GM21717 (cell line): ENCODE results near the gene NCKAP1.
A peak's percentile ranks its signal among the peaks of the same experiment; 100 is the strongest.

Experiments
- ATAC-seq: cut with Tn5 transposase; IDR thresholded peaks from one replicate; pipeline ENCODE4 v1.9.1; 2021; ENCODE audit warnings: mild to moderate bottlenecking, moderate library complexity; ENCODE audit not compliant: unreplicated experiment

NCKAP1 gene

DNA sequence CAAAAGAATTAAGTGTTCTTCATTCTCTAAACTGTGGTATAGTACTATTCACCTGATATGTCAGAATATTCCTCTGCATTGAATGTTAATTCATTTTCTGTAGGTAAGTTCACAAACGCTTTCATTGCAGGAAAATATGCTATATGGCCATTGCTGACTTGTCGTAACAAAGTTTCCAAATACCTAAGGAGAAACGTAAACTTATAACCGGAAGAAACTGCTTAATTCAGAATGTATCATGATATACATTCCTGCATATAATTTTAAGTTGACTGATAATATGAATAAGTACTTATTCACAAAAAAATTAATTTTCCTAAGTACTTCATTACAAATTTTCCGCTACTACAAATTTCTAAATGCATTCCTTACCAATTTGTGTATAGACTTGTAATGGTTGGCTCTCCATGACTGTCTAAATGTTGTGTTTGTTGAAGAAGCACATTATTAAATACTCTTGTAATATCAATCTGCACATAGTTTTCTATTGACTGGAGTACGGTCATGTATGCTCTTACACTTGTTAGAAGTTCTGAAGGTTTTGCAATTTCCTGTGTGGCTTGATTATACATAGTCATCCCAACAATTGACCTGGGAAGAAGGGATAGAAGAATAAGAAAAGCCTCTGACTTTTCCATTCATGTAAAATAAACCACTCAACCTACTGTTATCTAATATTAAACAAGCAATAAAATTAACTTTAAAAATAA is 85.4 kb downstream of the NCKAP1 start:
- ATAC-seq: no peak

- ATAC-seq: peak; percentile 82
Observed at GRCh38 chr2:182951948-182952663, 86.2 kb downstream of the NCKAP1 start.

DNA sequence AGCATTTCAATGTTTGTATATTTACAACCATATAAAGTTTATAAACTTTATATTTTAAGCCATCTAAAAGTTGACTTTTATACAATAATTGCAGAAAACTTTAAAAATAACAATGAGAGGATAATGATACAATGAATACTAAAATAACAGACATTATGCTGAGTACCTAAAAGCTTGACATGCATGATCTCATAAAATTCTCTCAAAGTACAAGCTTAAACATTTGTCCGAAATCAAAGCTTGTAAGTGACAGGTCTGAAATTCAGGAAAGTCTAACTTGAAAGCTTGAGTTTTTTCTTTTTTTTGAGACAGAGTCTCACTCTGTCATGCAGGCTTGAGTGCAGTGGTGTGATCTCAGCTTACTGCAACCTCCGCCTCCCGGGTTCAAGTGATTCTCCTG is 87.7 kb downstream of the NCKAP1 start:
- ATAC-seq: no peak

DNA sequence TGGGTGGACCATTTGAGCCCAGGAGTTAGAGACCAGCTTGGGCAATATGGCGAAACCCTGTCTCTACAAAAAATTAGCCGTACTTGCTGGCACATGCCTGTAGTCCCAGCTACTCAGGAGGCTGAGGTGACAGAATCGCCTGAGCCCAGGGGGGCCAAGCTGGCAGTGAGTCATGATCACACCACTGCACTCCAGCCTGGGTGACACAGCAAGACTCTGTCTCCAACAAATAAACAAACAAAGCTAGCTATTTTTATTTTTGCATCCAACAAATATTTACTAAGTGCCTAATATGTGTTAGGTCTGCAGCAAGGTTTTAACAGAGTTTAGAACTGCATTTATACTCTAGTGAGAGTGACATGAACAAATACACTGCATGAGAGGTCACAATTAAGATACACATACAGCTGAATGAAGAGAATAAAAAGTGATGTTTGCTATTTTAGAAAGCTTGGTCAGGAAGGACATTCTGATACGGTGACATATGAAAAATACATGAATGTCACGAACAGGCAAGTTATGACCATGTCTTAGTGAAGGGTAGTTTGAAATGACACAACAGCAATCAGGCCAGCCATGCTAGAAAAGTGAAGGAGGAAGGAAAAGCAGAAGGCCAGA is 88.6 kb downstream of the NCKAP1 start:
- ATAC-seq: no peak

DNA sequence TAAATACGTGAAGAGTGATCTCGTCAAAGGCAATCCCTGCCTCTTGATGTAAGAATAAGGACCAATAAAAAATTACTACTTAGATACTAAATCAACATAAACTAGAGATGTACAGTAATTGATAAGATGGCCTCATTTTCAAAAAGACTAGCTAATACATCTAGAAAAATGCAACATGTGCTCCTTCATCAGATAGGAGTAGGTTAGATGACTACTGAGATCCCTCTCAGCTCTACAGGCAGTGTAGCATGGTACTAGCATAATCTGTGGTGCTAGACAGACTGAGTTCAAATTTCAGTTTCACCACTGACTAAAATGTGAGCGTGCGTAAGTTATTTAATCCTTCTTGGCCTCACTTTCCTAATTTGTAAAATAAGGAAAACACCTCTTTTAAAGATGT is 89.2 kb downstream of the NCKAP1 start:
- no peak for ATAC-seq

GRCh38 chr2:182946958-182947369 is 91.3 kb downstream of the NCKAP1 start:
- ATAC-seq: no peak

GRCh38 chr2:182943339-182943738 is 94.9 kb downstream of the NCKAP1 start:
- ATAC-seq: no peak

DNA sequence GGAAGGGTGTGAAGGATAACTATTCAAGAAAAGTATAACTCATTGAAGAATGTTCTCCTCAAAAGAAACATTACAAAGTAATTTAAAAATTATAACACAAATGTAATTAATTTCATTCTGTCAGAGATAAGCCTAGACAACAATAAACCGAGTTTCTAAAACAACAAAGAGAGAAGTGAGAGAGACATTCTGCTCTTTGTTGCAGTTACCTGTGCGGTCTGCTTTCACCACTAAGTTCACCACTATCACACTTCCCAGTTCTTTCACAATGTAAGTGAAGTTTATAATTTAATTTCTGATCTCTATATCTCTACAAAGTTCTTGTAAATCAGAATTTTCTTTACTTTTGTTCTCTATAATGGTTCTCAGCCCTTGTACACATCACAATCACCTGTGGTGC is 95.5 kb downstream of the NCKAP1 start:
- ATAC-seq: no peak

DNA sequence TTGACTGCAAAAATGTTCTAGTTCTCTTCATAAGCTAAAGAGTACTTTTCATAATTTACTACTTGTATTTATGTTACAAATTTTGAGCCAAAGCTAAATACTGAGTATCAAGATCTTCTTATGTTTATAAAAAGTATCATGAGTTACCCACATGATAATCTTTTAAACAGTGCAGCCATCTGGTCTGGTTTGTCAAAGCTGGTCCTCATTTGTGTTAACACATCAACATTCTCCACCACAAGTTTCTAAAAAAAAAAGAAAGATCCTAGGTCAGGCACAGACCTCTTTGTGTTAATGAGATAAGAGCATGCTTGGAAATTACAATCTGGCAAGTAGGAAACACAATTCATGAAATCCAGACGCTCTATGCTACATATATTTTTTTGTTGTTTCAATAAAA is 96.3 kb downstream of the NCKAP1 start:
- no peak for ATAC-seq

GRCh38 chr2:182941121-182941722 is 97.0 kb downstream of the NCKAP1 start:
- ATAC-seq: no peak

- no peak for ATAC-seq
Observed at GRCh38 chr2:182937870-182938269, 100.4 kb downstream of the NCKAP1 start.

GRCh38 chr2:182933629-182934028 is 104.6 kb downstream of the NCKAP1 start:
- ATAC-seq: no peak

DNA sequence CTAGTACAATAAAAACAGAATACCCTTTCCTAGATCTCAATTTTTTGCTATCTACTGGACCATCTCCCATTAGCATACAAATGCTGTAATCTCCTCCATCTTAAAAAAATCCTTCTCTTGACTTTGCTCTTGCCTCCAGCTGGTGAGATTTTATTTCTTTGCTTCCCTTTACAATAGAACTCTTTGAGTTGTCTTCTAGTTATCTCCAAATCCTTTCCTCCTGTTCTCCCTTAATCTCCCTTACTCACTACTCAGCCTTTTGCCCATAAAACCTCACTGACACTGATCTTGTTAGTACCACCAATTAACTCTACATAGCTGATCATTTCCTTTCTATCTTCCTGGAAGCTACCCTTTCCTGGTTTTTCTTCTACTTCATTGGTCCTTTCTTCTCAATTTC is 108.3 kb downstream of the NCKAP1 start:
- no peak for ATAC-seq

GRCh38 chr2:182924306-182924705 is 114.0 kb downstream of the NCKAP1 start:
- ATAC-seq: no peak

DNA sequence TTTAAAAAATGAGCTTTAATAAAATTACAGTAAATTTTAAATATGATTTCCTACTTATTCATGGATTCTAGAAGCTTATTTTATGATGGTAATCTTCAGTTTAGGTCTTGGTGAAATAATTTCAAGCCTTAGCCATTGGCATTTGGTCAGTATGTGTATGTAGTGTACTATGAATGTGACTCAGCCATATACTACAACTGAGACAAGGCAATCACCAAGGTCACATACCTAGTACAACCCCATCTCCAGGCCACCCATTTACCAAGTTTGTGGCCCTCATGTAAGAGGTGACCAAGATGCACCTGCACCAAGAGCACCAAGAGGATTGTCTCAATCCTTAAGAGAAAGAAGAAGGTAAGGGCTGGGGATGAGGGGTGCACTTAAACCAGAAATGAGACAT is 117.0 kb downstream of the NCKAP1 start:
- peak; percentile 46 for ATAC-seq

GRCh38 chr2:182920631-182921056 is 117.6 kb downstream of the NCKAP1 start:
- peak; percentile 70 for ATAC-seq

- no peak for ATAC-seq
Observed at GRCh38 chr2:182920089-182920488, 118.2 kb downstream of the NCKAP1 start.

DNA sequence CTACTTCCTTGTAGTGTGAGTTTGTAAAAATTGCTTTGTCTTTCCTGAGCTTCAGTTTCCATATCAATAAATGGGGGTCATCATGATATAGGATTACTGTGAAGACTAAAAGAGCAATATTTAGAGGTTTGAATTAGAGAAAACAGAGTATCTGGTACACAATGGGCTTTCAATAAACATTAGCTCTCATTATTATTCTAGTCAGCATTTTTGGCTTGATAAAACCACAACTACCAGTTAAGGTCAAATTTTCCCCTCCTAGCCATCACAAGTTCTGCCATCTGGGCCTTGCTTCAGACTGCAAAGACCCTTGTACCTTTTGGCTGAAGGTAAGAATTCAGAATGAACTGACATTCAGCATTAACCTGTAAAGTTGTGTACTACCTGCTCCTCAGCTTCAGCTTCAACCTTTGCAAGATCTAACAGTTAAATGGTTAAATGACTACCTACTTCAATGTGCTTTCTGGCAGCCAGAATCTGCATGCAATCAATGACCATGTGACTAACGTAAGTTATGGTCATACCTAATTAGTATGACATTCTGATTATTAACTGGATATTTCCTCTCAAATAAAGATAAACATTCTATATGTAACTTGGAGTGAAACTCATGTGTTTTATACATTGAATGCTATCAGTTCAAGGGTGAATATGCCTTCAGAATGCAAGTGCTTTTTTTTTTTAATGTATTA is 119.2 kb downstream of the NCKAP1 start:
- ATAC-seq: no peak

DNA sequence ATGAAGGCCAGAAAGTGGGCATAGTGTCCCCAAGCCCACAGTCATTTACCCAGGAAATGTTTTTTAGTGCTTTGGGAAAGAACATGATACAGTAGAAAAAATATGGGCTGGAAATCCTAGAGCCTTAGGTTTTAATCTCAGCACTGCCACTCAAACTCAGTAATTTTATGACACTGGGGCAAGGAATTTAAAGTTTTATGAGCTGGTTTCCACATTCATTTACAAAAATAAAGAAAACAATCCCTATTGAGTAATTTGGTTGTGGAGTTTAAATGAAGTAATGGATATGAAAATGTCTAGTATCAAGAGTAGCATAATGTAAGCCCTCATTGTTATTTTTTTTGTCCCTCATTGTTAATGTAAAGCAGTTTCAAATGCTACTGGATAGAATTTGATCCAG is 120.3 kb downstream of the NCKAP1 start:
- no peak for ATAC-seq

GRCh38 chr2:182916417-182916816 is 121.8 kb downstream of the NCKAP1 start:
- ATAC-seq: no peak
